ENCODE measurements around the gene MDN1. TPM values are rescaled to one million over a fixed set of nuclear protein-coding genes. Genes with fewer than 3 reads are reported as not detected.

The MDN1 gene
- polyA plus RNA-seq, 1 of the 3 experiments (the other 2 are of a cell fraction) = 8.5 TPM

DNA sequence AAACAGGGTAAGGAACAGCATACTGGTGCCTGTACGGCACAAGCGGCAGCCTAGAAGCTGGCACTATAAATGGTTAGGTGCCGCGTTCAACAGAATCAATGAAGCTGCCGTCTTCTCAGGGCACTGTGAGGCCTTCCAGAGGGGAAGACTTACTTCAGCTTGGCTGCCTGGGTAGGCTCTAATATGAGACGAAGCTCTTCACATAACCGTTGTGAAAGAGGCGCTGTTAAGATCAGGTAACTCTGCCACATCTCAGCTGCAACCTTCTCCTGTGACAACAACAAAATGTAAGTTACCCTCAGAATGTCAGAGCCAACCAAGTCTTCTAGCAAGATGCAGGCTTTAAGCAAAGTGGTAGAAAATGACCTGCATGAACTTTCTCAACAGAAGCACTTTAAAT, 169.0 kb downstream of the MDN1 start:
- Histone ChIP-seq H3K27ac (ENCODE audit: low read depth in 2 of 2, low read length in 1 of 2) (no peak overlapping the region), H3K79me2 (ENCODE audit: insufficient read depth) (no peaks in the 10 kb centered on the region), H2AFZ (ENCODE audit: low read depth) (no peak overlapping the region), H4K20me1 (ENCODE audit: insufficient read depth) (no peaks in the 10 kb centered on the region), H3K9ac (no peak overlapping the region), H3K4me3 (ENCODE audit: low read depth in 2 of 2, low read length in 1 of 2) (no peak overlapping the region), H3K9me2 (no peaks in the 10 kb centered on the region), H3K36me3 (replicated peaks in 1 of 2; ENCODE audit: control insufficient read depth in 1 of 2, insufficient read depth in 2 of 2, low read length in 1 of 2) (peaks cover 57 to 76% of the 10 kb centered on the region in 2 experiments), H3K27me3 (ENCODE audit: insufficient read depth) (no peaks in the 10 kb centered on the region), H3K4me2 (no peak overlapping the region), H3F3A (replicated peaks; ENCODE audit: insufficient read depth) (no peaks in the 10 kb centered on the region), H3K9me3 (no peaks in the 10 kb centered on the region), H3K4me1 (ENCODE audit: control insufficient read depth in 1 of 2, insufficient read depth in 2 of 2, low read depth in 1 of 2, low read length in 1 of 2) (no peaks in the 10 kb centered on the region)
- ChIA-PET POLR2A (no interaction called here), CTCF (interaction anchor here (0.9 kb wide), 1 partner anchor 9 kb away, joined by 3 read pairs; no protein-coding TSS in a partner anchor)
- no peak for DNase-seq
- TF ChIP-seq PBX3 (IDR thresholded peaks at IDR 0.05) = no peak
- TF ChIP-seq IRF3 (IDR thresholded peaks at IDR 0.05; ENCODE audit: low read depth, low read length) = no peak
- TF ChIP-seq EZH2phosphoT487 (IDR thresholded peaks at IDR 0.05; ENCODE audit: borderline replicate concordance, low read depth) = no peak
- no peak for TF ChIP-seq RAD21 (IDR thresholded peaks at IDR 0.05; ENCODE audit: low read length)
- no peak for TF ChIP-seq RCOR1 (IDR thresholded peaks at IDR 0.05; ENCODE audit: low read length)
- TF ChIP-seq GATA2 (CRISPR knock-in tag; IDR thresholded peaks at IDR 0.05) = no peak
- TF ChIP-seq USF2 (IDR thresholded peaks at IDR 0.05; ENCODE audit: borderline replicate concordance, low read depth, low read length) = no peak
- no peak for TF ChIP-seq TCF12 (IDR thresholded peaks at IDR 0.05)
- no peak for TF ChIP-seq TEAD4 (IDR thresholded peaks at IDR 0.05; ENCODE audit: borderline replicate concordance, insufficient read depth)
- TF ChIP-seq FOXM1 (IDR thresholded peaks at IDR 0.05; ENCODE audit: low read depth) = no peak
- TF ChIP-seq, protein P1, sequence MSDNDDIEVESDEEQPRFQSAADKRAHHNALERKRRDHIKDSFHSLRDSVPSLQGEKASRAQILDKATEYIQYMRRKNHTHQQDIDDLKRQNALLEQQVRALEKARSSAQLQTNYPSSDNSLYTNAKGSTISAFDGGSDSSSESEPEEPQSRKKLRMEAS (IDR thresholded peaks at IDR 0.05; ENCODE audit: low read depth) = no peak
- no peak for TF ChIP-seq NRF1 (IDR thresholded peaks at IDR 0.05; ENCODE audit: low read depth, low read length)
- no peak for TF ChIP-seq CTCF (IDR thresholded peaks at IDR 0.05)
- no peak for TF ChIP-seq GABPA (IDR thresholded peaks at IDR 0.05; ENCODE audit: low read depth)
- TF ChIP-seq, protein P2, sequence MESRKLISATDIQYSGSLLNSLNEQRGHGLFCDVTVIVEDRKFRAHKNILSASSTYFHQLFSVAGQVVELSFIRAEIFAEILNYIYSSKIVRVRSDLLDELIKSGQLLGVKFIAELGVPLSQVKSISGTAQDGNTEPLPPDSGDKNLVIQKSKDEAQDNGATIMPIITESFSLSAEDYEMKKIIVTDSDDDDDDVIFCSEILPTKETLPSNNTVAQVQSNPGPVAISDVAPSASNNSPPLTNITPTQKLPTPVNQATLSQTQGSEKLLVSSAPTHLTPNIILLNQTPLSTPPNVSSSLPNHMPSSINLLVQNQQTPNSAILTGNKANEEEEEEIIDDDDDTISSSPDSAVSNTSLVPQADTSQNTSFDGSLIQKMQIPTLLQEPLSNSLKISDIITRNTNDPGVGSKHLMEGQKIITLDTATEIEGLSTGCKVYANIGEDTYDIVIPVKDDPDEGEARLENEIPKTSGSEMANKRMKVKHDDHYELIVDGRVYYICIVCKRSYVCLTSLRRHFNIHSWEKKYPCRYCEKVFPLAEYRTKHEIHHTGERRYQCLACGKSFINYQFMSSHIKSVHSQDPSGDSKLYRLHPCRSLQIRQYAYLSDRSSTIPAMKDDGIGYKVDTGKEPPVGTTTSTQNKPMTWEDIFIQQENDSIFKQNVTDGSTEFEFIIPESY (IDR thresholded peaks at IDR 0.05; ENCODE audit: borderline replicate concordance, low read depth) = no peak
- TF ChIP-seq CHD2 (IDR thresholded peaks at IDR 0.05; ENCODE audit: low read length, partially characterized antibody) = no peak
- WGBS (ENCODE audit: low lambda C conversion rate) = 93% methylated on average over 8 of the region's 8 CpGs

All from SK-N-SH (cell line).